IMR-90 (cell line): ENCODE results near the gene CASP9. TPM values are rescaled to one million over a fixed set of nuclear protein-coding genes. Genes with fewer than 3 reads are reported as not detected.

ENCODE experiments used
- ATAC-seq: fragments of 200-7000 bp; cut with Tn5 transposase; 2 replicates; pipeline ENCODE4 v1.9.1; 2020; ENCODE audit warnings: low read depth, mild to moderate bottlenecking, moderate library complexity
- BruUV-seq: library from RNA; stranded (reverse); fragments of 400-500 nt; replicated peaks from 2 replicates; lab custom pipeline; 2021; lab: Mats Ljungman, UMichigan
- CTCF ChIA-PET: fragments of 300-600 bp; formaldehyde crosslinking; extraction: SDS; loops from one replicate; lab custom pipeline; 2021; ENCODE audit warnings: antibody characterized with exemption; lab: Yijun Ruan, JAX
- POLR2A ChIA-PET: fragments of 300-600 bp; sonication (Branson Sonifier 250); formaldehyde crosslinking; loops from one replicate; lab custom pipeline; 2022; ENCODE audit warnings: antibody characterized with exemption; ENCODE audit not compliant: unreplicated experiment; lab: Charles Lee
- DNase-seq: peaks from one replicate; pipeline ENCODE4 v3.0.0; 2013
- H2AFZ ChIP-seq: replicated peaks from 2 replicates; pipeline ENCODE3; 2013; ENCODE audit warnings: low read length, mild to moderate bottlenecking; ENCODE audit not compliant: poor library complexity
- H2AK5ac ChIP-seq: 2 replicates; pipeline ENCODE4 v1.6.1; 2013; ENCODE audit warnings: low read depth, low read length, inconsistent platforms
- H2AK9ac ChIP-seq: replicated peaks from 2 replicates; pipeline ENCODE3; 2013; ENCODE audit warnings: mild to moderate bottlenecking, low read depth, low read length, moderate library complexity; ENCODE audit not compliant: poor library complexity
- H2BK120ac ChIP-seq: 2 replicates; pipeline ENCODE4 v1.6.1; 2013; ENCODE audit warnings: low read depth, low read length, inconsistent platforms
- H2BK15ac ChIP-seq: 3 replicates; pipeline ENCODE4 v1.6.1; 2013; ENCODE audit warnings: low read depth, low read length, inconsistent platforms
- H2BK20ac ChIP-seq: 2 replicates; pipeline ENCODE4 v1.6.1; 2013; ENCODE audit warnings: low read depth, mild to moderate bottlenecking, inconsistent platforms, low read length, moderate library complexity
- H2BK5ac ChIP-seq: 2 replicates; pipeline ENCODE4 v1.6.1; 2013; ENCODE audit warnings: mild to moderate bottlenecking, low read depth, low read length, inconsistent platforms; ENCODE audit not compliant: poor library complexity, severe bottlenecking
- H3K14ac ChIP-seq: replicated peaks from 2 replicates; pipeline ENCODE4 v1.6.1; 2013; ENCODE audit warnings: low read depth, low read length, inconsistent platforms
- H3K18ac ChIP-seq: 2 replicates; pipeline ENCODE4 v1.6.1; 2013; ENCODE audit warnings: low read depth, low read length, control low read depth
- H3K23ac ChIP-seq: 2 replicates; pipeline ENCODE4 v1.6.1; 2013; ENCODE audit warnings: low read depth, low read length, inconsistent platforms
- H3K27ac ChIP-seq: 2 replicates; pipeline ENCODE4 v1.5.1; 2013; ENCODE audit warnings: mild to moderate bottlenecking, control low read depth, low read length; ENCODE audit not compliant: insufficient read depth
- H3K27me3 ChIP-seq: 2 replicates; pipeline ENCODE4 v1.6.1; 2013; ENCODE audit warnings: low read length; ENCODE audit not compliant: control insufficient read depth, insufficient read depth
- H3K36me3 ChIP-seq: 2 replicates; pipeline ENCODE4 v1.6.1; 2013; ENCODE audit warnings: low read length, mixed read lengths; ENCODE audit not compliant: control insufficient read depth, insufficient read depth
- H3K4ac ChIP-seq: 2 replicates; pipeline ENCODE4 v1.6.1; 2013; ENCODE audit warnings: low read depth, low read length, inconsistent platforms
- H3K4me1 ChIP-seq: 2 replicates; pipeline ENCODE4 v1.6.1; 2013; ENCODE audit warnings: low read length, mixed read lengths; ENCODE audit not compliant: control insufficient read depth, insufficient read depth
- H3K4me2 ChIP-seq: 2 replicates; pipeline ENCODE4 v1.6.1; 2013; ENCODE audit warnings: low read depth, mild to moderate bottlenecking, control low read depth, low read length, moderate library complexity
- H3K4me3 ChIP-seq: 2 replicates; pipeline ENCODE4 v1.5.1; 2013; ENCODE audit warnings: low read depth, mild to moderate bottlenecking, control low read depth, low read length, moderate library complexity; ENCODE audit not compliant: insufficient read depth
- H3K56ac ChIP-seq: 2 replicates; pipeline ENCODE4 v1.6.1; 2013; ENCODE audit warnings: low read length, inconsistent platforms; ENCODE audit not compliant: insufficient read depth; ENCODE audit errors: extremely low read depth
- H3K79me1 ChIP-seq, 2 experiments: 2 replicates each; pipeline ENCODE4 v1.6.1; 2013; ENCODE audit warnings: low read length in 2 of 2, inconsistent platforms in 1 of 2, low read depth in 1 of 2
- H3K9ac ChIP-seq: 2 replicates; pipeline ENCODE4 v1.6.1; 2013; ENCODE audit warnings: low read depth, low read length, control low read depth
- H3K9me1 ChIP-seq: 2 replicates; pipeline ENCODE4 v1.6.1; 2013; ENCODE audit warnings: low read length, inconsistent platforms; ENCODE audit not compliant: insufficient read depth
- H3K9me3 ChIP-seq: 2 replicates; pipeline ENCODE4 v1.6.1; 2013; ENCODE audit warnings: low read length; ENCODE audit not compliant: control insufficient read depth, insufficient read depth
- H4K20me1 ChIP-seq: 2 replicates; pipeline ENCODE4 v1.6.1; 2013; ENCODE audit warnings: low read length, inconsistent platforms; ENCODE audit not compliant: insufficient read depth
- H4K5ac ChIP-seq: 2 replicates; pipeline ENCODE4 v1.6.1; 2013; ENCODE audit warnings: mild to moderate bottlenecking, low read depth, low read length, control low read depth
- H4K8ac ChIP-seq, 2 experiments: 2 replicates each; pipeline ENCODE4 v1.6.1; 2013; ENCODE audit warnings: low read depth in 2 of 2, low read length in 2 of 2, control low read depth in 1 of 2, inconsistent platforms in 1 of 2
- H4K91ac ChIP-seq: 2 replicates; pipeline ENCODE4 v1.6.1; 2013; ENCODE audit warnings: low read depth, low read length, inconsistent platforms; ENCODE audit not compliant: insufficient read depth
- CHD1 ChIP-seq: IDR thresholded peaks from 2 replicates; pipeline ENCODE4 v1.6.1; 2012; ENCODE audit warnings: low read depth, low read length, improper control_type of control experiment
- MAFK ChIP-seq: IDR thresholded peaks from 2 replicates; pipeline ENCODE4 v1.6.1; 2012; ENCODE audit warnings: low read depth, low read length, improper control_type of control experiment
- MAZ ChIP-seq: IDR thresholded peaks from 2 replicates; pipeline ENCODE4 v1.6.1; 2012; ENCODE audit warnings: low read depth, mild to moderate bottlenecking, low read length, improper control_type of control experiment, moderate library complexity, borderline replicate concordance
- NFE2L2 ChIP-seq: fragments of 150-350 bp; IDR thresholded peaks from 2 replicates; pipeline ENCODE4 v1.6.1; 2016; ENCODE audit warnings: low read depth, mild to moderate bottlenecking, low read length
- POLR2A ChIP-seq: IDR thresholded peaks from 2 replicates; pipeline ENCODE4 v1.6.1; 2012; ENCODE audit warnings: mild to moderate bottlenecking, low read depth, low read length
- RAD21 ChIP-seq: IDR thresholded peaks from 2 replicates; pipeline ENCODE4 v1.6.1; 2012; ENCODE audit warnings: low read length, improper control_type of control experiment
- RCOR1 ChIP-seq: IDR thresholded peaks from 2 replicates; pipeline ENCODE4 v1.6.1; 2012; ENCODE audit warnings: mild to moderate bottlenecking, low read length, improper control_type of control experiment; ENCODE audit not compliant: insufficient replicate concordance
- SMC3 ChIP-seq: fragments of 150-350 bp; IDR thresholded peaks from 2 replicates; pipeline ENCODE4 v1.6.1; 2016; ENCODE audit warnings: low read depth, mild to moderate bottlenecking, antibody characterized with exemption, low read length, moderate library complexity
- WGBS, 2 experiments: methylation state at CpG; one replicate each; pipeline versions ENCODE4 v1.1.5 to v1.1.7; 2013; ENCODE audit warnings: missing lambda C conversion rate in 2 of 2; ENCODE audit not compliant: insufficient read length in 1 of 2; ENCODE audit errors: extremely low coverage in 2 of 2; 5-methylcytosine and 5-hydroxymethylcytosine counted together
- dilution Hi-C: fragments of 300-500 bp; cut with HindIII; formaldehyde crosslinking; loops from one replicate; pipeline ENCODE4 v1.14.3; 2018; ENCODE audit warnings: low sequenced_read_pairs; ENCODE audit not compliant: unreplicated experiment
- in situ Hi-C: fragments of 300-500 bp; cut with MboI; formaldehyde crosslinking; loops from 3 replicates; pipeline ENCODE4 v1.14.3; 2019; ENCODE audit warnings: low sequenced_read_pairs, inconsistent platforms, mixed read lengths
- intact Hi-C: fragments of 100-400 bp; cut with micrococcal nuclease; formaldehyde crosslinking; loops from 2 replicates; pipeline ENCODE4 v1.10.0; 2022
- polyA plus RNA-seq, 3 experiments: library from polyadenylated mRNA; depleted of rRNA; stranded (reverse); fragments of >200 nt; gene quantifications; 2 replicates each; pipeline ENCODE4 v1.2.3, GENCODE V29; 2012; ENCODE audit warnings: low replicate concordance in 1 of 3
- total RNA-seq: library from RNA; depleted of rRNA; stranded (reverse); fragments of >200 nt; gene quantifications from 2 replicates; pipeline ENCODE4 v1.2.3, GENCODE V29; 2012
- TF ChIP-seq, protein P1 (sequence below): fragments of 150-350 bp; IDR thresholded peaks from 2 replicates; pipeline ENCODE4 v1.6.1; 2016; ENCODE audit warnings: low read depth, mild to moderate bottlenecking, low read length, moderate library complexity, borderline replicate concordance
- TF ChIP-seq, protein P2 (sequence below): conservative IDR thresholded peaks from 2 replicates; pipeline ENCODE4 v1.5.1; 2012; ENCODE audit warnings: mild to moderate bottlenecking, low read depth, low read length, improper control_type of control experiment

The CASP9 gene
- total and polyA plus RNA-seq, 2 of the 4 experiments (the other 2 are of a cell fraction) = 7.0 to 8.3 TPM

DNA sequence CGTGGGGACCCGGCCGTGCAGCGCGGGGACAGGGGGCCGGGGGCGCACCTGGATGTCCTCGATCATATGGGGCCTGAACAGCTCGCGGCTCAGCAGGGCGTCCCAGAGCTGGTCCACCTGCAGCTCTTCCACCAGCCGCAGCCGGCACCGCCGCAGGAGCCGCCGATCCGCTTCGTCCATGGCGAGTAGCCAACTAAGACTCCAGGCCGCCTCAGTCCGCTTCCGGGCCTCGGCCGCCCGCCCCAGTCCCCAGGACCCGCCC lies at the start of gene CASP9 (continued):
- no peak for TF ChIP-seq MAZ

DNA sequence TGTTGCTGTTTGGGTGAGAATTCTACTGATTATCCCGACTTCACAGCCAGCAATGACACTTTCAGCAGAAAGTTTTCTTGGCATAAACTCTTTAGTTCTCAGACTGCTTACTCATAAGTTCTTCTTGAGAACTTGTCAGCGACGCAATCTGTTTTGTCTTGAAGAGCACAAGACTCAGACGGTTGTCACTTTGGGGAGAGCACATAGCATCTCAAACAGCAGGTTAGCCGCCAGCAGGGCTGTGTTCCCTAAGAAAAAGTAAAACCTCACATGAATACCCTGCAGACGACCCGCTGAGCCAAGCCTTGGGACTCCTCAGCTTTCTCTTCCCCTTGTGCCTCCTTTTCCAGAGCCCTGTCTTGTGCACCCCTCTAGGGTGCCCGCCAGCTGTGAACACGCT lies 49.5 kb upstream of the CASP9 start:
- no peak overlapping the region for H2BK120ac ChIP-seq
- H3K14ac ChIP-seq = no peak overlapping the region
- no peak overlapping the region for H4K8ac ChIP-seq
- in situ Hi-C loops = no loop called here
- no peak overlapping the region for H3K27ac ChIP-seq
- TF ChIP-seq, protein P1, sequence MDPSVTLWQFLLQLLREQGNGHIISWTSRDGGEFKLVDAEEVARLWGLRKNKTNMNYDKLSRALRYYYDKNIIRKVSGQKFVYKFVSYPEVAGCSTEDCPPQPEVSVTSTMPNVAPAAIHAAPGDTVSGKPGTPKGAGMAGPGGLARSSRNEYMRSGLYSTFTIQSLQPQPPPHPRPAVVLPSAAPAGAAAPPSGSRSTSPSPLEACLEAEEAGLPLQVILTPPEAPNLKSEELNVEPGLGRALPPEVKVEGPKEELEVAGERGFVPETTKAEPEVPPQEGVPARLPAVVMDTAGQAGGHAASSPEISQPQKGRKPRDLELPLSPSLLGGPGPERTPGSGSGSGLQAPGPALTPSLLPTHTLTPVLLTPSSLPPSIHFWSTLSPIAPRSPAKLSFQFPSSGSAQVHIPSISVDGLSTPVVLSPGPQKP = no peak
- TF ChIP-seq POLR2A (no peak), RAD21 (no peak), MAFK (no peak), SMC3 (no peak), NFE2L2 (no peak), CHD1 (no peak), RCOR1 (no peak)
- TF ChIP-seq, protein P2, sequence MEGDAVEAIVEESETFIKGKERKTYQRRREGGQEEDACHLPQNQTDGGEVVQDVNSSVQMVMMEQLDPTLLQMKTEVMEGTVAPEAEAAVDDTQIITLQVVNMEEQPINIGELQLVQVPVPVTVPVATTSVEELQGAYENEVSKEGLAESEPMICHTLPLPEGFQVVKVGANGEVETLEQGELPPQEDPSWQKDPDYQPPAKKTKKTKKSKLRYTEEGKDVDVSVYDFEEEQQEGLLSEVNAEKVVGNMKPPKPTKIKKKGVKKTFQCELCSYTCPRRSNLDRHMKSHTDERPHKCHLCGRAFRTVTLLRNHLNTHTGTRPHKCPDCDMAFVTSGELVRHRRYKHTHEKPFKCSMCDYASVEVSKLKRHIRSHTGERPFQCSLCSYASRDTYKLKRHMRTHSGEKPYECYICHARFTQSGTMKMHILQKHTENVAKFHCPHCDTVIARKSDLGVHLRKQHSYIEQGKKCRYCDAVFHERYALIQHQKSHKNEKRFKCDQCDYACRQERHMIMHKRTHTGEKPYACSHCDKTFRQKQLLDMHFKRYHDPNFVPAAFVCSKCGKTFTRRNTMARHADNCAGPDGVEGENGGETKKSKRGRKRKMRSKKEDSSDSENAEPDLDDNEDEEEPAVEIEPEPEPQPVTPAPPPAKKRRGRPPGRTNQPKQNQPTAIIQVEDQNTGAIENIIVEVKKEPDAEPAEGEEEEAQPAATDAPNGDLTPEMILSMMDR = no peak
- H4K5ac ChIP-seq = no peak overlapping the region
- no TSS peak for BruUV-seq
- H2AK9ac ChIP-seq = no peak overlapping the region
- dilution Hi-C loops = no loop called here
- CTCF ChIA-PET = no interaction called here
- peak; percentile 28 for DNase-seq
- no peak overlapping the region for H3K4me3 ChIP-seq
- H3K56ac ChIP-seq = no peak overlapping the region
- H3K79me1 ChIP-seq = 0 out of 4 replicates have a peak, but pooled peaks cover 0 to 4% of the 10 kb centered on the region in 2 experiments
- no peaks in the 10 kb centered on the region for H4K20me1 ChIP-seq
- no peak for ATAC-seq
- H3K27me3 ChIP-seq = no peaks in the 10 kb centered on the region
- H3K4me1 ChIP-seq = no peaks in the 10 kb centered on the region
- no peak overlapping the region for H3K18ac ChIP-seq
- H2AK5ac ChIP-seq = no peak overlapping the region
- no peak overlapping the region for H2BK5ac ChIP-seq
- H3K9ac ChIP-seq = no peak overlapping the region
- intact Hi-C loops = no loop called here
- no peaks in the 10 kb centered on the region; the same call in 1 of the 2 replicates for H3K9me1 ChIP-seq
- WGBS, 2 experiments = 67% methylated on average over 3 of the region's 9 CpGs; no CpG with 5 or more reads in 1 of the 2 experiments
- no peaks in the 10 kb centered on the region for H3K9me3 ChIP-seq
- H3K4me2 ChIP-seq = no peak overlapping the region
- no peak overlapping the region for H3K23ac ChIP-seq
- no peak overlapping the region for H2BK15ac ChIP-seq
- peaks cover 9% of the 10 kb centered on the region for H3K36me3 ChIP-seq
- H4K91ac ChIP-seq = no peak overlapping the region
- no peak overlapping the region for H2BK20ac ChIP-seq
- no peak overlapping the region for H2AFZ ChIP-seq
- no peak overlapping the region for H3K4ac ChIP-seq
- POLR2A ChIA-PET = no interaction called here
